H9 (cell line): ENCODE measurements around the gene TMTC2. TPM values are rescaled to one million over a fixed set of nuclear protein-coding genes. Genes with fewer than 3 reads are reported as not detected.

Experiments used
- DNase-seq: peaks from one replicate; pipeline ENCODE4 v3.0.0-alpha.2; 2017
- H2AFZ ChIP-seq: one replicate; pipeline ENCODE4 v1.6.1; 2013; ENCODE audit warnings: mild to moderate bottlenecking, low read length, control low read depth, moderate library complexity
- H2AK5ac ChIP-seq: 2 replicates; pipeline ENCODE4 v1.6.1; 2013; ENCODE audit warnings: low read length, control low read depth, mixed read lengths; ENCODE audit not compliant: insufficient read length
- H2BK120ac ChIP-seq: one replicate; pipeline ENCODE4 v1.6.1; 2013; ENCODE audit warnings: low read depth, mild to moderate bottlenecking, low read length, control low read depth, inconsistent platforms; ENCODE audit not compliant: poor library complexity, severe bottlenecking
- H2BK12ac ChIP-seq: 2 replicates; pipeline ENCODE4 v1.6.1; 2013; ENCODE audit warnings: low read length, control low read depth, mixed read lengths, low read depth; ENCODE audit not compliant: insufficient read length
- H2BK15ac ChIP-seq: 2 replicates; pipeline ENCODE4 v1.6.1; 2013; ENCODE audit warnings: low read depth, low read length, control low read depth
- H2BK20ac ChIP-seq: one replicate; pipeline ENCODE4 v1.6.1; 2013; ENCODE audit warnings: low read depth, mild to moderate bottlenecking, low read length, control low read depth, inconsistent platforms; ENCODE audit not compliant: poor library complexity, severe bottlenecking
- H2BK5ac ChIP-seq: 2 replicates; pipeline ENCODE4 v1.6.1; 2013; ENCODE audit warnings: low read length, control low read depth, mixed read lengths; ENCODE audit not compliant: insufficient read length
- H3K14ac ChIP-seq: 2 replicates; pipeline ENCODE4 v1.6.1; 2013; ENCODE audit warnings: low read length, control low read depth; ENCODE audit not compliant: insufficient read depth
- H3K18ac ChIP-seq: 2 replicates; pipeline ENCODE4 v1.6.1; 2013; ENCODE audit warnings: low read depth, mild to moderate bottlenecking, mixed read lengths, low read length, control low read depth; ENCODE audit not compliant: insufficient read length
- H3K23ac ChIP-seq: 2 replicates; pipeline ENCODE4 v1.6.1; 2013; ENCODE audit warnings: low read length, control low read depth, mixed read lengths, low read depth; ENCODE audit not compliant: insufficient read length
- H3K23me2 ChIP-seq: 2 replicates; pipeline ENCODE4 v1.6.1; 2013; ENCODE audit warnings: low read depth, mild to moderate bottlenecking, mixed read lengths, low read length, control low read depth; ENCODE audit not compliant: insufficient read length, poor library complexity, severe bottlenecking
- H3K27ac ChIP-seq: 2 replicates; pipeline ENCODE4 v1.5.1; 2013; ENCODE audit warnings: low read length, control low read depth, mixed read lengths, low read depth; ENCODE audit not compliant: insufficient read length
- H3K27me3 ChIP-seq: 2 replicates; pipeline ENCODE4 v1.6.1; 2013; ENCODE audit warnings: low read length, control low read depth, inconsistent platforms; ENCODE audit not compliant: insufficient read depth
- H3K4ac ChIP-seq: 2 replicates; pipeline ENCODE4 v1.6.1; 2013; ENCODE audit warnings: low read depth, mild to moderate bottlenecking, control low read depth, inconsistent platforms, low read length, moderate library complexity
- H3K4me1 ChIP-seq: 2 replicates; pipeline ENCODE4 v1.6.1; 2013; ENCODE audit warnings: low read length, control low read depth, inconsistent platforms; ENCODE audit not compliant: insufficient read depth
- H3K4me2 ChIP-seq: 2 replicates; pipeline ENCODE4 v1.6.1; 2013; ENCODE audit warnings: low read length, control low read depth, mixed read lengths; ENCODE audit not compliant: insufficient read length, insufficient read depth
- H3K56ac ChIP-seq: 2 replicates; pipeline ENCODE4 v1.6.1; 2013; ENCODE audit warnings: low read depth, mild to moderate bottlenecking, mixed read lengths, low read length, control low read depth; ENCODE audit not compliant: insufficient read length
- H3K79me1 ChIP-seq: 2 replicates; pipeline ENCODE4 v1.6.1; 2013; ENCODE audit warnings: low read depth, mild to moderate bottlenecking, moderate library complexity, low read length, control low read depth, inconsistent platforms; ENCODE audit not compliant: insufficient read depth, poor library complexity, severe bottlenecking
- H3K79me2 ChIP-seq: 2 replicates; pipeline ENCODE4 v1.6.1; 2013; ENCODE audit warnings: low read length, control low read depth, inconsistent platforms; ENCODE audit not compliant: insufficient read depth
- H3K9ac ChIP-seq: 2 replicates; pipeline ENCODE4 v1.6.1; 2013; ENCODE audit warnings: low read length, control low read depth, mixed read lengths; ENCODE audit not compliant: insufficient read length; ENCODE audit errors: extremely low read depth
- H3K9me3 ChIP-seq: one replicate; pipeline ENCODE4 v1.6.1; 2013; ENCODE audit warnings: low read depth, low read length, inconsistent platforms; ENCODE audit not compliant: control insufficient read depth
- H3T11ph ChIP-seq: one replicate; pipeline ENCODE4 v1.6.1; 2013; ENCODE audit warnings: mild to moderate bottlenecking, low read length, control low read depth, inconsistent platforms
- H4K20me1 ChIP-seq: one replicate; pipeline ENCODE4 v1.6.1; 2013; ENCODE audit not compliant: control insufficient read depth, insufficient read length, insufficient read depth
- H4K5ac ChIP-seq: 2 replicates; pipeline ENCODE4 v1.6.1; 2013; ENCODE audit warnings: low read depth, mild to moderate bottlenecking, mixed read lengths, low read length, control low read depth; ENCODE audit not compliant: insufficient read length
- H4K8ac ChIP-seq: replicated peaks from 2 replicates; pipeline ENCODE4 v1.6.1; 2013; ENCODE audit warnings: low read length, control low read depth, mixed read lengths, low read depth; ENCODE audit not compliant: insufficient read length
- H4K91ac ChIP-seq: 2 replicates; pipeline ENCODE4 v1.6.1; 2013; ENCODE audit warnings: low read depth, mild to moderate bottlenecking, moderate library complexity, mixed read lengths, low read length, control low read depth; ENCODE audit not compliant: insufficient read length
- H3K27ac Mint-ChIP-seq, 3 experiments: 2 replicates in 2 of 3; 3 replicates in 1 of 3; pipeline ENCODE4 v1.8.0; 2020 to 2021; ENCODE audit warnings: mixed read lengths in 3 of 3, mild to moderate bottlenecking in 1 of 3, moderate library complexity in 1 of 3
- H3K27me3 Mint-ChIP-seq: 2 replicates; pipeline ENCODE4 v1.8.0; 2021; ENCODE audit warnings: low read depth, mild to moderate bottlenecking, moderate library complexity, mixed read lengths
- H3K36me3 Mint-ChIP-seq, 3 experiments: 2 replicates in 2 of 3; 3 replicates in 1 of 3; pipeline ENCODE4 v1.8.0; 2020 to 2021; ENCODE audit warnings: low read depth in 3 of 3, mixed read lengths in 3 of 3; ENCODE audit not compliant: insufficient read depth in 1 of 3
- H3K4me1 Mint-ChIP-seq, 2 experiments: 2 replicates each; pipeline ENCODE4 v1.8.0; 2020; ENCODE audit warnings: mixed read lengths in 2 of 2
- H3K4me3 Mint-ChIP-seq, 2 experiments: 2 replicates in 1 of 2; 3 replicates in 1 of 2; pipeline ENCODE4 v1.8.0; 2020 to 2021; ENCODE audit warnings: mild to moderate bottlenecking in 2 of 2, mixed read lengths in 2 of 2, moderate library complexity in 1 of 2
- H3K9me3 Mint-ChIP-seq, 2 experiments: 2 replicates in 1 of 2; 3 replicates in 1 of 2; pipeline ENCODE4 v1.8.0; 2020; ENCODE audit warnings: mild to moderate bottlenecking in 2 of 2, mixed read lengths in 2 of 2, moderate library complexity in 1 of 2
- CTCF ChIP-seq: fragments of 200-600 bp; sonication (generic); conservative IDR thresholded peaks from 3 replicates; pipeline ENCODE4 v1.8.0; 2021; ENCODE audit warnings: antibody characterized with exemption, mild to moderate bottlenecking
- WGBS: extraction: QIAGEN DNeasy Blood & Tissue Kit; methylation state at CpG from one replicate; pipeline ENCODE4 v1.1.7; 2013; ENCODE audit warnings: missing lambda C conversion rate, low lambda C conversion rate, mixed read lengths; ENCODE audit not compliant: insufficient read length; ENCODE audit errors: extremely low coverage; 5-methylcytosine and 5-hydroxymethylcytosine counted together
- total RNA-seq: library from RNA; stranded (reverse); gene quantifications from 2 replicates; pipeline ENCODE4 v1.2.1, GENCODE V29; 2021

Gene TMTC2
- total RNA-seq, 1 experiment from 2014 or later, result 3.1 TPM

GRCh38 chr12:82896277-82896676, 209.6 kb downstream of the TMTC2 start:
- no peaks in the 10 kb centered on the region for H3K79me1 ChIP-seq
- H3K27me3 ChIP-seq, result no peaks in the 10 kb centered on the region
- no peak overlapping the region for H3K4me3 Mint-ChIP-seq
- no peak overlapping the region for H2AFZ ChIP-seq
- no peak overlapping the region for H3K56ac ChIP-seq
- H3K27ac ChIP-seq, result no peak overlapping the region
- no peaks in the 10 kb centered on the region for H3K36me3 Mint-ChIP-seq
- H2BK15ac ChIP-seq, result no peak overlapping the region
- H3K79me2 ChIP-seq, result no peaks in the 10 kb centered on the region
- no peaks in the 10 kb centered on the region for H3K9me3 ChIP-seq
- no peak overlapping the region for H2BK12ac ChIP-seq
- H4K91ac ChIP-seq, result no peak overlapping the region
- no peak overlapping the region for H3K14ac ChIP-seq
- H3K4ac ChIP-seq, result no peak overlapping the region
- no peak overlapping the region for H4K8ac ChIP-seq
- H3K23me2 ChIP-seq, result no peaks in the 10 kb centered on the region
- H3K4me1 Mint-ChIP-seq, result no peaks in the 10 kb centered on the region
- no CpG with 5 or more reads among the region's 7 CpGs for WGBS
- no peak overlapping the region for H3K4me2 ChIP-seq
- no peak for DNase-seq
- no peak overlapping the region for H2BK5ac ChIP-seq
- H2BK120ac ChIP-seq, result no peak overlapping the region
- no peak for TF ChIP-seq CTCF
- H3K4me1 ChIP-seq, result no peaks in the 10 kb centered on the region
- H3K23ac ChIP-seq, result no peak overlapping the region
- H4K5ac ChIP-seq, result no peak overlapping the region
- H3K9ac ChIP-seq, result no peak overlapping the region
- no peaks in the 10 kb centered on the region for H3K9me3 Mint-ChIP-seq
- no peak overlapping the region for H3K27ac Mint-ChIP-seq
- no peak overlapping the region for H2BK20ac ChIP-seq
- H3T11ph ChIP-seq, result no peak overlapping the region
- no peaks in the 10 kb centered on the region for H4K20me1 ChIP-seq
- no peaks in the 10 kb centered on the region for H3K27me3 Mint-ChIP-seq
- H3K18ac ChIP-seq, result no peak overlapping the region
- H2AK5ac ChIP-seq, result no peak overlapping the region
